A204.1 (cell line): Measurements from ENCODE around the gene DNMT3B.

Experiments used
- FAIRE-seq: peaks from 2 replicates; lab custom pipeline; 2012; peaks lifted over from hg19 to GRCh38; lab: Jason Lieb, UNC

DNMT3B gene

DNA sequence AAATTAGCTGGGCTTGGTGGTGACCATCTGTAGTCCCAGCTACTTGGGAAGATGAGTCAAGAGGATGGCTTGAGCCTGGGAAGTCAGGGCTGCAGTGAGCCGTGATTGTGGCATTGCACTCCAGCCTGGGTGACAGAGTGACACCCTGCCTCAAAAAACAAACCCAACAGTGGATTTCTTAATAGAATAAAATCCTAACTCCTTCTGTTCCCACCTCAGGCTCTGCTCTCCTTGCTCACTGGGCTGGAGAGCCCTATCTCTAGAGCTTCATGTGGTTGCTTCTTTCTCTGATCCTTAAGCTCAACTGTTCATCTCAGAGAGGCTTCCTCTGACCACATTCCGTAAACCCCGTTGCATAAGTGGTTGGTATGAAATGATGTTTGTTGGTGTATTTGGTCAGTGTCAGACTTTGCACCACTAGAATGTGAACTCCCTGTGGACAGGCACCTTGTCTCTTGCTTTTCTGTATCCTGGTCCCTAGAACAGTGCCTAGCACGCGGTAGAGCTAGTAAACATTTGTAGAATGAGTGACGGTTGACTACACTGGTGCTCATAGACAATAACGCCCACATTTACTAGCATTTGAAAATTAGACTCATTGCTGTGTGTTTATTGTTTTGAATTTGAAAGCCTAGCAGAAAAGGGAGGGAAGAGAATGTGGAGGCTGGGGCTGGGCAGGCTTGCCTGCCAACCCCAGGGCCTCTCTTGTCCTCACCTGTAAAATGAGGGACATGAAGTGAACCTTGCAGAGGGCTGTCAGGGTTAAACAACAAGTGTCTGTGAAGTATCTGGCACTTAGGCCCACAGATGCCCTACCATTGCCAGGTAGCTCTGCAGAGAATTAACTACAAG, 61.8 kb downstream of the DNMT3B start:
- FAIRE-seq: no peak

DNA sequence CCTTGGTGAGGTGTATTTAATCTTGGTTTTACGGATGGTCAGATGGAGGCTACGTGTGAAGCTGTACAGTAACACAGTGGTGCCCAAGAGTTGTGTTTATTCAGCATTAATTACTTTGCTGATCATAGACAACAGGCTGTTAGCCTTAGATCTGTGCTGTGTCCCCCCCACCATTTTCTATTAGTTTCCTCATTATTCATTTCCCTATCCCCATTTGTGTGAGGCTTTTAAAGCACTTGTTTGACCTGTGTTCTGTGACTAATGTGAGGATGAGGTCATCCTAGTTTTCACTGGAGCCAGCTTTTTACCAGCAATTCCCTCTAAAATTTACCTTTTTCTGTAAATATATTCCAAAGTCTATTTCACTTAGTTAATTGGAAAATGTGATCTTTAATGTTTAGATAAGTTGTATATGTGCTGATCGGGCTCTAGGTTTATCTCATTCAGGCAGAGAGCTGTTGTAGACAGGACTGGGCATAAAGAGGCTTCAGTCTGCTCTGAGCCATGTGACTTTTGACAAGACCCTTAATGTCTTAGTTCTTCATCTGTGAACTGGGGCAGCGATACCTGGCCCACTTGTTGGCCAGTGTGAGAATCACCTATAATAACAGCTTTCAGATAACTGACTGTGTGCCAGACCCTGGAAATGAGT, 66.0 kb downstream of the DNMT3B start:
- FAIRE-seq: no peak

DNA sequence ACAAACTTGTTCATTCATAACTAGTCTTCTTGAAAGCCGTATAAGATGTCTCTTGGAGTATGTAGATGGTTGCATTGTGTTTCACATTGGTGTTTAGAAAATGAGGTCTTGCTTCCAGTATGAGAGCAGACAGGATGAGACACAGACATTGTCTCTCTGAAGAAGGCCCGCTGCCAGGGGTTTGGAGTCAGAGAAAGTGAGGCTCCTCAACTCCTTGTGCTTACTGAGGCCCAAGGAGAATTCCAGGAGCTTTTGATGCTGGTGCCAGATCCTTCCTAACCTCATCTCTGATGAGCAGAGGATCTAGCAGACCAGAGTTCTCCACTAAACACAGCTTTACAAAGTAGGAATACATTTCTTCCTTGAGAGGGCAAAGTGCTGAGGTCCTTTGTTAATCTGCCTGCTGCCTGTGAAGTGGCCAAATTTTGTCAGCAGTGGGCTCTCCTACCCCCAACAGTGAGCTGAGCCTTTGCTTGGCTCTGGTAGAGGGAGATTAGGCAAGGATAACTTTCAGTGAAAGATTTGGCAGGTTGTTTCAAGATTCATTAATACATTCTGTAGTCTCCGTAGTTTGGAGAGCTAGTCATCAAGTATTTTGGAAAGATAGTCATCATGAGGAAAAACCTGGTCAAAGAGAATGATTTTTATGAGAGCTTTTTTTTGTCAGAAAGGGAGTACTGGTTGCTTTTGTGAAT, 67.3 kb downstream of the DNMT3B start:
- no peak for FAIRE-seq

DNA sequence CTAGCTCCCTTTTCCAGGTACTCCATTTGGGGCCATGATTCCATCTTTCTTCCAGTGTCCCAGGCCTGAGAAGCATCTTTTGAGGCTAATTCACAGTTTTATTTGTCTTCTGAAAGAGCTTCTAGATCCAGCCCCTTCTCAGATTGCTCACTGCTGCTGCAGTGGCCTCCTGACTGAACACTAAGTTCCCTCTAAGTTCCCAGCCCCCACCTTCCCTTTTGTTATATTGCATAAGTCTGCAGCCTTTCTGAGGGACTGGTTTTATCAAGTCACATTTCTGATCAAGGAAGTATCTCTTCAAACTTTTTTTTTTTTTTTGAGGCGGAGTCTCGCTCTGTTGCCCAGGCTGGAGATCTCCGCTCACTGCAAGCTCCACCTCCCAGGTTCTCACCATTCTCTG, 68.3 kb downstream of the DNMT3B start:
- no peak for FAIRE-seq

DNA sequence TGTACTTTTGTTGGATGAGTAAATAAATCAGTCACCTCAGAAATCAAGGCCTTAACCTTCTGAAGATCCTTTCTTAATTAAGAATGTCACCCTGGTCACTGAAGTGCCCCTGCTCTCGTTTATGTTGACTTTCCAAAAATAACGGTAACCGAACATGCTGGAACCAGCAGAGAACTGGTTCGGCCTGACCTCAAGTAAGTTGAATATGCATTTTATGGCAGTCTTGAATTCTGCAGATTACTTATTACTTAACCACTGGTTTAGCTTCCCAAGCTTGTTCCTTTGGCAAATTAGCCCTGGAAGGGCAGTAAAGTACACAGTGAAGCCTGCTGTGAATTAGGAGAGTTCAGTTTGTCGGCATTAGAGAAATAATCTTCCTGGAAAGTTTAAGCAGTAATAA, 69.8 kb downstream of the DNMT3B start:
- FAIRE-seq: no peak

DNA sequence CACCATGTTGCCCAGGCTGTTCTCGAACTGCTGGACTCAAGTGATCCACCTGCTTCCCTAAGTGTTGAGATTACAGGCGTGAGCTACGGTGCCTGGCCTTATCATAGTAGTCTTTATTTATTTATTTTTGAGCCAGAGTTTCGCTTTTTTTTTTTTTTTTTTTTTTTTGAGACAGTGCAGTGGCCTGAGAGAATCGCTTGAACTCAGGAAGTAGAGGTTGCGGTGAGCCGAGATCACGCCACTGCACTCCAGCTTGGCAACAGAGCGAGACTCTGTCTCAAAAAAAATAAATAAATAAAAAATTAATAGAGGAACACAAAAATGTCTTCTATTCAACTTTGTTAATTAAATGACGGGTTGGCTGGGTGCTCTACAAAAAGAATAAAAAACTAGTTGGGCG, 70.5 kb downstream of the DNMT3B start:
- FAIRE-seq: no peak

DNA sequence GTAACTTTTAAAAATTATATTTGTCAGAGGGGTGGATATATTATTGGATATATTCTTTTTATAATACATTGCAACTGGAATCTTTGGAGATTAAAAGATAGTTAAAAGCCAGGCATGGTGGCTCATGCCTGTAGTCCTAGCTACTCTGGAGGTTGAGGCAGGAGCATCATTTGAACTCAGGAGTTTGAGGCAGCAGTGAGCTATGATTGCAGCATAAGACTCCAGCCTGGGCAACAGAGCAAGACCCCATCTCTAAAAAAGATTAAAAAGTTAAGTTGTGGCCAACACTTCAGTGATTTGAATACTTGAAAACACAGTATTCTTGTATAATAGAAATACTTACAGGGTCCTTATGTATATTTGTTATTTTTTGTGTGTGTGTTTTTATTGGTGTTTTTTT, 72.8 kb downstream of the DNMT3B start:
- FAIRE-seq: no peak

DNA sequence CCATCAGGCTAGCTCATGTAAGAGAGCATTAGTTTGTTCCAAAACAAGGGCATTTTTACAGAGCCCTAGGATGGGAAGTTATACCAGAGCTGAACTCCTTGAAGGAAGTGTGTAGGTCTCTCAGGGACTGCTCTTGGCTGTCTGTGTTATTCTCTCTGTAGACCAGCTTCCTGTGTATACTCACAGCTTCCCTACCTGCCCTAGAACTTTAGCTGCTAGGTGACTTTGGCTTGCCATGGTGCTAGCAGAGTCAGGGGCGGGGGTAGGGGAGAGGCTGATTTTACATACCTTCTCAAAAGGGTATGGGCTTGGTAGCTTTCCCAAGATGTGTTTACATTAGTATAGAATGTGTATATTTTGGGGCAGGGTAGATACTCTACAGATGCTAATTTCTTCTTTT, 75.0 kb downstream of the DNMT3B start:
- FAIRE-seq: no peak

DNA sequence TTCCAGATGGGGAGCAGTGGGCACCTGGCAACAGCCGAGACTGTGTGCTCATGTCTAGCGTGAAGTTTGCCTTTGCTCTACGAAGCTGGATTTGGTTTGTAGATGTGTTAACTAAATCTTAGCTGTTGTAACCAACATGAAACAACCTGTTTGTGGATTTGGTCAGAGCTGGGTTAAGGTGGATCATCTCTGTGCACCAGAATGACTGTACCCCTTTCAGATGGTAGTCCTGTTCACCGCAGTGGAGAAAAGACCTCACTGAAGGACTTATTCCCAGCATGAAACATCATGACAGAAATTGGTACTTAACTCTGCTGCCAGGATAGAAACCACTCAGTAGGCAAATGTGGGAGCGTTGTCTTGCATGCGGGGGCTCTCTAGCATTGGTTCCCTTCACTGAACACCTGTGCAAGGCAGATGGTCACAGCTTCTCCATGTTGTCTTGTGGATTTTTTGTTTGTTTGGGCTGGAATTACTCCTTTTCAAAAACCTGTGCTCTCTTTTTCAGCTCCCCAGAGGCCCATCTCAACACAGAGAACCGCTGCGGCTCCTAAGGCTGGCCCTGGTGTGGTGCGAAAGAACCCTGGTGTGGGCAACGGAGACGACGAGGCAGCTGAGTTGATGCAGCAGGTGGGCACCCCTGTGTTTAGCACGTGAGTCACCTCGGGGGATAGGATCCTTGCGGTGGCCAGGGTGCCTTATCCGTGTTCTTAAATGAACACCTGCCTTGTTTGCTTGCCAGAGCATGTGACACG, 77.2 kb downstream of the DNMT3B start:
- FAIRE-seq: no peak

DNA sequence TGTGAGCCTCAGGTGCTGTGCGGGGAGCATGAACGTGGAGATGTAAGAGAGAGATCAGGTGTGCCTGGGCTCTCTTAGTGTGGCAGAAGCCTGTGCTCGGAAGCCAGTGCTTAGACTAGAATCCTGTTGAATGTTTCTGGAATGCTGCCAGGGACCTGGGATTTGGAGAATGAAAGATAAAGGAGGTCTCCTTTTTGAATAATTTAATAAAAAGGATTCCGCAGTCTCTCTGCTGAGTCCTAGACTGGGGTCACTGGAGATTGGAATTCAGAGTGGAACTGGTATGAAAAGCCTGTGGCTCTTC, 77.7 kb downstream of the DNMT3B start:
- no peak for FAIRE-seq

DNA sequence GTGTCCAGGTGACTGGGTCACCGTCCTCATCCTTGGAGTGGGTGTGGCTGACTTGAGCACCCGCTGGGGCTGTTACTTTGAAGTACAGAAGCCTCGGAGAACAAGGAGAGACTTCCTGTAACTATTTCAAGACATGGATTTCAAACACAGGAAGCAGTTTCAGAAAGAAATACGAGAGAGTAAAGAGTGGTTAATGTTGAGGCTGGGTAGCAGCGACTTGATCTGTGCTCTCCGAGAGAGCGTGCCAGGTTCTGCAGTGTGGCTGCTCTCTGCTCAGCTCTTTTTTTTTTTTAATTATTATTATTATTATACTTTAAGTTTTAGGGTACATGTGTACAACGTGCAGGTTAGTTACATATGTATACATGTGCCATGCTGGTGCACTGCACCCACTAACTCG, 79.0 kb downstream of the DNMT3B start:
- FAIRE-seq: no peak

DNA sequence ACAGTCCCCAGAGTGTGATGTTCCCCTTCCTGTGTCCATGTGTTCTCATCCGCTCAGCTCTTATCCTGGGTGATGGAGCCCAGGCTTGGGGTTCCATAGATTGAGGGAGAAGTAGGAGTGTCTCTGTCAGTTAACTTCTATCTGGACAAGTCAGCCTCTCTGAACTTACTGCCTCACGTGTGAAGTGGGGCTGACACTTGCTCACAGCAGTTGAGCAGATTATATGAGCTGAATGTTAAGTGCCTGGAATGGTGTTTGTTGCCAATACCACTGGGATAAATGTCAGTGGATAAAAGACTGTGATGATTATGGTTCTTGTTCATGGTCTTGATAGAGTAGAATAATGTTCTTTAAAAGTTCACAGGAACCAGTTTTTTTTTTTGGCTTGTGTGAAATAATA, 79.4 kb downstream of the DNMT3B start:
- no peak for FAIRE-seq

DNA sequence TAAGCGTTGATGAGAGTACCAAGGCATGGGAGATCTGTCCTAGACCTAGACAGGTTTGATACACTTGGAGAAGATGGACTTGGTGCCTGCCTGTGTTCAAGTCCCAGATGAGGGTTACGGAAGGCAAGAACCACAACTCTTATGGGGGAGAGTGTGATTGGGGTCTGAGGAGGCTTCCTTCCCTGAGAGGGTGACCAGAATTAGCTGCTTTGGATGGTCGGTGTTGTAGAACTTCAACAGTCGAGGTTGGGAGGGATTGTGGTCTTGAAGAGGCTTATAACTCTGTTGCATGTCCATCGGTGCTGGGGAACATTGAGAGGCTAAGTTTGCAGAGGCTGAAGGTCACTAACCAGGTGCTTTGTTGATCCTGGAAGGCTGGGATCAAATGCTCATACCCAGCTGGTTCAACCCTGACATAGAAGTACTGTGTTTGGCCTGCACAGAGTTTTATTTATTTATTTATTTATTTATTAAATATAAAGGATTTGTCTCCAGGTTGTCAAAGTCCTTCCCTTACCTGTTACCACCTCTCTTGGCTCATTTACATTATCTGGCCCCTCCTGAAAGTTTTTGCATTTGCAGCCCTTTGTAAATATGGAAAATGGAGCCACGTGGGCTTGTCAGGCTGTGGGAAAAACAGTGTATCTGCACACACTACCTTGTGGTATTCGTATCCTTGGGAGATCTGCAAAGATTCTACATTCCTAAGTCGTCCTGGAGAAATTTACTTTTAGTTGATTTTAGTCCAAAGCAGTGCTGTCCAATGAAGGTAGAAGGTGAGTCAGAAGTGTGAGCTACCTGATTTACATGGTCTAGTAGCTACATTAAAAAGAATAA, 80.7 kb downstream of the DNMT3B start:
- FAIRE-seq: no peak

DNA sequence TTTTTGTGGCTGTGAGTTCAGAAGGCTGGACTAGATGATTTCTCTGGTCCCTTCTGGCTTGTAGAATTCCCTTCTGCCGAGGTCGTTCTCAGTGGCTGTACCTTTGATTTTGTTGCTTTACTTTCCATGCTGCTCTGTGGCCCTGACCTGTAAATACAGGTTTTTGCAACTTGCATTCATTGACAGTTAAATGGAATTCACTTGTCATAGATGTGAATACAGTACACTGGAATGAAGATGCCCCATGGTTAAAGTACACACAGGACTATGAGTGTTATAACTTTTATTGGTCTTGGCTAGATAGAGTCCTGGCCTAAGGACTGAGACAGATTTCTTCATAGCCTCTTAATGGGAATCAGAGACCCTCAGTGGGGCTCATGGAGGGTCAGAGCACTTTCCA, 83.6 kb downstream of the DNMT3B start:
- FAIRE-seq: no peak

DNA sequence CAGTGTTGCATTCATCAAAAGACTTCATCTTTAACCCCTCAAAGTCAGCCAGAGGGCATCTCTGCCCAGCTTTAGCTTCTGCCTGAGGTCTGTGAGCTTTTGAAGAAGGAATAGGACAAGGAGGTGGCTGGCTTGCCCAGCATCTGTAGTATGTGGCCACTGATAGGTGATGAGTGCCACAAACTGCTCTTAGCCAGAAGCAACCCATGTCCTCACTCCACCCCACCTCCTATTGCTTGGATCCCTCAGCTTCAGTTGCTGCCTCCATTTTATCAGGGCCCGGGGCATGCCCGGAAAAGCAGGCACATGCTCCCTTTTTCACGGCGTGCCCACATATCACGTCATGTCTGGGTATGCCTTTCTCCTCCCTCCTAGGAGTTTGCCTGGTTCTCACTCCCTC, 84.7 kb downstream of the DNMT3B start:
- FAIRE-seq: no peak

DNA sequence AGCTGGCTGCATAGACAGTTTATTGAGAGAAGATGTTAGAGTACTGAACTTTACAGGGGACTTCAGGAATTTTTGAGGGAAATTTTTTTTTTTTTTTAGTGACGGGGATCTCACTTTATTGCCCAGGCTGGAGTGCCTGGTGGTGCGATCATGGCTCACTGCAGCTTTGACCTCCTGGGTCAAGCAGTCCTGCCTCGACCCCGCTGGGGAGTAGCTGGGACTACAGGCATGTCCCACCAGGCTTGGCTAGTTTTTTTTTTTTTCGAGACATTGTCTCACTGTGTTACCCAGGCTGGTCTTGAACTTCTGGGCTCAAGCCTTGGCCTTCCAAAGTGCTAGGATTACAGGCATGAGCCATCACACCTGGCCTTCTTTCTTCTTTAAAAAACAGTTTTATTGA, 85.8 kb downstream of the DNMT3B start:
- no peak for FAIRE-seq

DNA sequence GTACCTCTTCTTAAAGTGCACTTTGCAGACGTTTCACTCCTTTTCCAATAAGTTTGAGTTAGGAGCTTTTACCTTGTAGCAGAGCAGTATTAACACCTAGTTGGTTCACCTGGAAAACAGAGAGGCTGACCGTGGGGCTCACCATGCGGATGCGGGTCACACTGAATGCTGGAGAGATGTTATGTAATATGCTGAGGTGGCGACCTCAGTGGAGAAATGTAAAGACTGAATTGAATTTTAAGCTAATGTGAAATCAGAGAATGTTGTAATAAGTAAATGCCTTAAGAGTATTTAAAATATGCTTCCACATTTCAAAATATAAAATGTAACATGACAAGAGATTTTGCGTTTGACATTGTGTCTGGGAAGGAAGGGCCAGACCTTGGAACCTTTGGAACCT, 86.7 kb downstream of the DNMT3B start:
- FAIRE-seq: no peak

DNA sequence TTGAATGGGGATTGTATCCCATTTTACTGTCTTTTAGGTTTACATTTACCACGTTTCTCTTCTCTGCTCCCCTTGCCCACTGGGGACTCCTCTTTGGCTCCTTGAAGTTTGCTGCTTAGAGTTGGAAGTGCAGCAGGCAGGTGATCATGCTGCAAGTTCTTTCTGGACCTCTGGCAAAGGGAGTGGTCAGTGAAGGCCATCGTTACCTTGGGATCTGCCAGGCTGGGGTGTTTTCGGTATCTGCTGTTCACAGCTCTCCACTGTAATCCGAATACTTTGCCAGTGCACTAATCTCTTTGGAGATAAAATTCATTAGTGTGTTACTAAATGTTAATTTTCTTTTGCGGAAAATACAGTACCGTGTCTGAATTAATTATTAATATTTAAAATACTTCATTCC, 87.4 kb downstream of the DNMT3B start:
- FAIRE-seq: no peak

DNA sequence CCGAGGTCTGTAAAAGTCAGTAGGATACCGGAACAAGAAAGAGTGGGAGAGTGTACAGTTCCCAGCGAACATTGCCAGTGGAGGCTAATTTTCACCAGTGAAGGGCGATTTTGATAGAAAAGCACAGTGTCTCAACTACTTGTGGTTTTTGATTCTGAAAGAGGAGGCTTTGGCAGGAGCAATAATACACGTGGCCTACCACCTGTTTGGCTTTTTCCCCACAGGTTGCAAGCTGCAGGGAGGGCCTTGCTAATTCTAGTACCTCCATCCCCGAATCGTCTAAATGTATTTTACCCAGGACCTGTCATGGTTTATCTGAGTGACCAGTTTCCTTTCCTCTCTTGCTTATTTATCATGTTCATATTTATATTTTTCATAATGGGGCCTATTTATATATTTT, 93.2 kb downstream of the DNMT3B start:
- FAIRE-seq: no peak

DNA sequence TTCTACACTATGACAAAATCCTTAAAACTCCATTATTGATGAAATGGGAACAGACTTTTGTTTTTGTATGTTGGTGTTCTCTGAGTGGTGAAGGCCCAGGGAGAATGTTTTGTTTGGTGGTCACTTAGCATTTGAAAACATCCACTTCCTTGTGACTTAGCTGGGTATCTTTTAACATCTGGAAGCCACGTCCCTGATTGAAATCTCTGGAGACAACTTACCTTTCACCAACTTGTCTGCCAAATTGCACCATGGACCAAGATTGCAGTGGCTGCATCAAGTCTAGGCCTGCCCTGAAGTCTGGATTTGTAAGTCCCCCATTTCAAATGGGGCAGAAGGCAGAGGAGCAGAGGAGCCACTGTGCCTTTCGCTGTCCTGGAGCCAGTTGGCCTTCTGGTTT, 96.0 kb downstream of the DNMT3B start:
- no peak for FAIRE-seq
